HG02870 (cell line): ENCODE data around the gene TP53RK.

Experiments used
- ATAC-seq: cut with Tn5 transposase; IDR thresholded peaks from one replicate; pipeline ENCODE4 v1.9.1; 2021; ENCODE audit warnings: mild to moderate bottlenecking, moderate library complexity; ENCODE audit not compliant: unreplicated experiment

Gene TP53RK

DNA sequence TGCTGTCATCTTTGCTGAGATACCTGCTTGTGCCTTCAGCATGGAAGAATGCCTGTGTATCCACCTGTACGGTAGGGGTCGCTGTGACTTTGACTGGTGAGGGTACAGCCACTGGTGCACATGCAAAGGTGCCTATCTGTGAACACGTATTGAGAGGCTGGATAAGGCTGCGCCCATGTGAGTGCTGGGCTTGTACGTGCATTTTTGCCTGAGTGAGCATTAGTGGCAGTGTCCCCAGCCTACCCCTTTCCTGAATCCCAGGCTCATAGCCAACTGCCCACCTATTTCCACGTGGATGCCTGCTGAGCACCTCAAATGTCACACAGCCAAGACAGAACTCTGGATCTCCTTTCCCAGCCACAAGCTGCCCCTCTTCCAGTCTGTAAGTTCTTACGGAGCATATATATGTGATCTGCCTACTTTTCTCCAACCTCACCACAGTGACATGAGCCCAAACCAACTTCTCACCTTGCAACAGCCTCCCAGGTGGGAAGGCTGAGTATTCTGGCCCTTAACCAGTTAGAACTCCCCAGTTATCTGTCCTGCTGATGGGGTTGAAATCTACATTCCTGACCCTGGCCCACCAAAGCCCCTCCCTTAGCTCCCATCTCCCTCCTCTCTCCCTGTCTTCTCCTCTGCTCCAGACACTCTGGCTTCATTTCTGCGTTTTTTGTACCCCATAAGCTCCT, 19.1 kb upstream of the TP53RK start:
- ATAC-seq = no peak

- no peak for ATAC-seq
Measured at GRCh38 chr20:46706242-46706641, 17.0 kb upstream of the TP53RK start.

- ATAC-seq = no peak
Measured at GRCh38 chr20:46705378-46705729, 16.1 kb upstream of the TP53RK start.

DNA sequence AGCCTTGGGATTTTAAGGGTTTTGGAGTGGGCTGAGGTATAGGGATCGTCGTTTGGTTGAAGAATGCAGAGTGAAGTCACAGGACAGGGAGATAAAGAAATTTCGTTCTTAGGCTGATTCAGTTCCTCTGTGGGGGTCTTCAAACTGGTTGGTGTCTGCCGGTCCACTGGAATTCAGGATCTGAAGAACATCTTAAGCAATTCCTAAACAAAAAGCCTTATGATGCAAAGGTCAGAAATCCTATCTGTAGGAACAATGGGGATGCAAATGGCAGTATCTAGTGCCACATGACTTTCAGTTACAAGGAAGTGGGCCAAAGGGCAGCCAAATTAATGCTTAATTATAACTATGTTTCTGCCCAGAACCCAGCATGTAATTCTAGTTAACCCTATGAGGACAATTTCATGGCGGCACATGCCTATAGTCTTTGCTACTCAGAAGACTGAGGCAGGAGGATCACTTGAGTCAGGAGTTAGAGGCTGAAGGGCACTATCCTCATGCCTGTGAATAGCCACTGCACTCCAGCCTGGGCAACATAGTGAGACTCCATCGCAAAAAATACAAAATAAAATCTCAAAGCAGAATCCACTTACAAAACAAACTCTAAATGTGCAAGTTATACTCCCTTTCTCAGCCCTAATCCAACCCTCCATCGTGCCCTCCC, 15.6 kb upstream of the TP53RK start:
- ATAC-seq = no peak

DNA sequence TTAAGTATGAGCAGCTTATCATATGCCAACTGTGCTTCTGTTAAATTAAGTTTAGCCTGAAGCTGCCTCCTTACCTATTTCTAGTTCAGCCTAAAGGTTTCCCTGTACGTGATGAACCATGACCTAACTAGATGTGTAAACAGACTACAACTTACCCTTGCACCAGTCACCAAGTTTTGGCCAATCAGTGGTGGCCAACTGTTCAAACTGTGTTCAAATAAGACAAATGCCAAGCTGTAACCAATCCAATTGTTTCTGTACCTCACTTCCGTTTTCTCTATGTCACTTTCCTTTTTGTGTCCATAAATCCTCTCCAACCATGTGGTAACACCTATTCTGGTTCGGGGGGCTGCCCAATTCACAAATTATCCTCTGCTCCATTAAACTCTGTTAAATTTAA, 14.2 kb upstream of the TP53RK start:
- no peak for ATAC-seq

- no peak for ATAC-seq
Measured at GRCh38 chr20:46702447-46703203, 13.4 kb upstream of the TP53RK start.

DNA sequence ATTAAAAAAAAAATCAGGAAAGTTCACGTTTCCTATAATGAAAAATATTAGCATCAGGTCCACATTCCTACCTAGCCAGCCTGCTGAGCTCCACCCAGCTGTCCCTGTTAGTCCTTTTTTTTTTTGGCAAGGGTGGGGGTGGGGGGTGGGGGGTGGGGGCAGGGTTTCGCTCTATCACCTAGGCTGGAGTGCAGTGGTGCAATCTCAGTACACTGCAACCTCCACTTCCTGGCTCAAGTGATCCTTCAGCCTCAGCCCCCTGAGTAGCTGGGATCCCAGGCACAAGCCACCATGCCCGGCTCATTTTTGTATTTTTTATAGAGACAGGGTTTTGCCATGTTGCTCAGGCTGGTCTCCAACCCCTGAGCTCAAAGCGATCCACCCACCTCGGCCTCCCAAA, 12.7 kb upstream of the TP53RK start:
- no peak for ATAC-seq

DNA sequence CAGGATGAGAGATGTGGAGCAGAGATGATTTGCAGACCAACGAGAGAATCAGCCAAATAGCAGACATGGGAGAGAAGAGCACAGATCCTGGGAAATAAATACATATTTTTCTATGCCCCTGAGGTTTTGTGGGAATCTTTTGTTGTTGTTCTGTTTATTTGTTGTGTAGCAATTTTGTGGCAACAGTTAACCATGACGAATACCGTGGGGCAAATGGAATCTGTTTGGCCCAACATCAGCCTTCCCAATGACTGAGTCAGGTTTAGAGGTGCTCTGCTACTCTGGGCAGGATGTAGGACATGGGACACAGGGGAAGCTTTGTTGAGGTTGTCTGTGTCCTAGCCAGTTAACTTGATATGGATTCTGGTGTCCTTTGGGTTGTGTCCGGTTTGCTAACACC, 12.3 kb upstream of the TP53RK start:
- no peak for ATAC-seq

DNA sequence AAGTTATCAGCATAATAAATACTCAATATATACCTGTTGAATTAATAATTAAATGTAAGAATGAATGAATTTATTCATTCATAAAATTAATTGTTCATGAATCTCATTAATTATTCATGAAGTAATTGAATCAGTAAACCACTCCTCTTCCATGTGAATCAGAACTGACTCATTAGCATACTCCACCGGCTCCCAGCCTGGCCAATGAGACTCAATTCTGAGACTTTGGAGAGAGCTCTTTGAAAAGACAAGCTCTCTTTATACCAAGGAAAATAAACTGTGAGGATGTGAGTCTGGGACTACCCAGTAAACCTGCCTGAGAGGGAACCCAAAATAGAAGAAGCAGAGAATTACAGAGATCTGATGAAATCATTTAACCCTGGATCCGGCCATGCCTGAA, 11.8 kb upstream of the TP53RK start:
- ATAC-seq = no peak

DNA sequence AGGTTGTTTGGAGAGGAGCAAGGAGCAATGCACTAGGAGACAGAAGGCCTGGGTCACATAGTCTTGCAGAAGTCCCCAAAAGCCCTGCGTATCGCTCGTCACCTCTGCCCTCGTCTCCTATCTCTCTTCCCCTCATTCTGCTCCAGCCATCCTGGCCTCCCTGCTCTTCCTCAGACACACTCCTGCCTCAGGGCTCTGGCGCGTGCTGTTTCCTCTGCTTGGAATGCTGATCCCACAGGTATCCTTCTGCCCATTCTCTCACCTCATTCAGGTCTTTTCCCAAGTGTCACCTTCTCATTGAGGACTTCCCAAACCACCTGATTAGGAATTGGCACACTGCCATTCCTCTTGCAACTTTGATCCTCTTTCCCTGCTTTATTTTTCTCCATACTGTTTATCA, 11.2 kb upstream of the TP53RK start:
- no peak for ATAC-seq

DNA sequence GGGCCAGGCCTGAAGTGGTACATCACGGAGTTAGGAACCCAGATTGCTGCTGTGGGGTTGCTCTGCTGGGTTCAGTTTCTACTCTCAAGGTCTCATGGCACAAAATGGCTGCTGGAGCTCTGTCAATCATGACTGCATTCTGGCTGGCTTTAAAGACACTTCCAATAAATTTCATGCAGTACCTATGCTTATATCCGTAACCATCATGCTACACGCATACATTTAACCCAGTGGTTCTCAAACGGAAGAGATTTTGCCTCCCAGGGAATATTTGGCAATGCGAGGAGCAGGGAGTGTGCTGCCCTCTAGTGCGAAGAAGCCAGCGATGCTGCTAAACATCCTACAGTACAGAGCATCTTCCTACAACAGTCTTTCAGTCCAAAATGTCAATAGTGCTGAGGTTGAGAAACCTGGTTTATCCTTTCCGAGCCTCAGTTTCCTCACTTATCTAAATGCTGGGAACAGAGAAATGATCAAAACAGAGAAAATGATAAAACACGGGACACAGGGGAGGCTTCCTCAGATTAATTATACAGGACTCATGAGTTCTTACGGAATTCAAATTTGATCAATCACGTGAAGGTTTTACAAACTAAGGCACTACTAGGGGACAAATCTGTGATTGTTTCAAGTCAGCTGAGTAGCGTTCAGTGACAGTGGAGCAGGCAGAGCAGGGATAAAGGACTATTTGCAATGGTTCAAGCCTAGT, 10.6 kb upstream of the TP53RK start:
- ATAC-seq = no peak

- no peak for ATAC-seq
Measured at GRCh38 chr20:46698788-46699187, 9.5 kb upstream of the TP53RK start.

DNA sequence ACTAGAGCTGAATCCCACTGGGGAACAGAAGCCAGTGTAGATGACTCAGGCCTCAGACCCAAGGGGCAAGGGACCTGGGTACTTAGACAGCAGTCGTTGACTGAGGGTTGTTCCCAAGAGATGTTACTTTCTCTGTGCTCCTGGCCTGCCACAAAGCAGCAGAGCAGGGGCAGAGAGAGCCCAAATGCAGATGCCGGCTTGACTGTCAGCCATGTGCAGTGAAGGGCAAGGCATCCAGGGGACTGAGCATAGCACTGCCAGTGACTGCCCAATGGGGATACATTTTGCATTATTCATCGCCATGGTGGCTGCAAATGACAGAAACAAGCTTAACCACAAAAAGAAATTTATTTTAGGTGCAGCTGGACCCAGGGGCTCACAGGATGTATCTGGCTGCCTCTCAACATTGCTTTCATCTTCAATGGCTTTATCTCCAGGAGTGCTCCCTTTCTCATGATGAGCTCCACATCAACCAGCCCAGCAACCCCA, 7.6 kb upstream of the TP53RK start:
- no peak for ATAC-seq

- ATAC-seq = no peak
Measured at GRCh38 chr20:46695892-46696291, 6.6 kb upstream of the TP53RK start.

DNA sequence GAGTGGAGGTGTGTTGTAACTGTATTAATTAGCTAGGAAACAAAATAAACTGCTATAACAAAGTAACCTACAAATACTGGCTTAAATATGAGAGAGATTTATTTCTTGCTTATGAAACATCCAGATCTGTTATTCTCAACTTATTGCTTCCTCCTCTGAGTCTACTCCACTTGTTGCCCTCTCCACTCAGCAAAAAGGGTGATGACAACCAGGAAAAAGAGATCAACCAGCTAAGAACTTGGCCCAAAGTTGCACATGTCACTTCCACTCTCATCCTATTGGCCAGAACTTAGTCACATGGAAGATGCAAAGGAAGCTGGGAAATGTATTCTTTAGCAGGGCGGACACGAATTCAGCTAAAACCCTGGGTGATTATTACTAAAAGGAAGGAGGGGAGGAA, 5.2 kb upstream of the TP53RK start:
- no peak for ATAC-seq

DNA sequence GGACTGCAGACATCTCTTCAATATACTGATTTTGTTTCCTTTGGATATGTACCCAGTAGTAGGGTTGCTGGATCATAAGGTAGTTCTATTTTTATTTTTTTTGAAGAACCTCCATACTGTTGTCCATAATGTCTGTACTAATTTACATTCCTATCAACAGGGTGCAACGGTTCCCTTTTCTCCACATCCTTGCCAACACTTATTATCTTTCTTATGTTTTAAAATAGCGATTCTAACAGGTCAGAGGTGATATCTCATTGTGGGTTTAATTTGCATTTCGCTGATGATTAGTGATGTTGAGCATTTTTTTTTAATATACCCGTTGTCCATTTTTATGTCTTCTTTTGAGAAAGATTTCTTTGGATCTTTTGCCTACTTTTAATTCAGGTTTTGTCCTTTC, 2.0 kb upstream of the TP53RK start:
- ATAC-seq = no peak

DNA sequence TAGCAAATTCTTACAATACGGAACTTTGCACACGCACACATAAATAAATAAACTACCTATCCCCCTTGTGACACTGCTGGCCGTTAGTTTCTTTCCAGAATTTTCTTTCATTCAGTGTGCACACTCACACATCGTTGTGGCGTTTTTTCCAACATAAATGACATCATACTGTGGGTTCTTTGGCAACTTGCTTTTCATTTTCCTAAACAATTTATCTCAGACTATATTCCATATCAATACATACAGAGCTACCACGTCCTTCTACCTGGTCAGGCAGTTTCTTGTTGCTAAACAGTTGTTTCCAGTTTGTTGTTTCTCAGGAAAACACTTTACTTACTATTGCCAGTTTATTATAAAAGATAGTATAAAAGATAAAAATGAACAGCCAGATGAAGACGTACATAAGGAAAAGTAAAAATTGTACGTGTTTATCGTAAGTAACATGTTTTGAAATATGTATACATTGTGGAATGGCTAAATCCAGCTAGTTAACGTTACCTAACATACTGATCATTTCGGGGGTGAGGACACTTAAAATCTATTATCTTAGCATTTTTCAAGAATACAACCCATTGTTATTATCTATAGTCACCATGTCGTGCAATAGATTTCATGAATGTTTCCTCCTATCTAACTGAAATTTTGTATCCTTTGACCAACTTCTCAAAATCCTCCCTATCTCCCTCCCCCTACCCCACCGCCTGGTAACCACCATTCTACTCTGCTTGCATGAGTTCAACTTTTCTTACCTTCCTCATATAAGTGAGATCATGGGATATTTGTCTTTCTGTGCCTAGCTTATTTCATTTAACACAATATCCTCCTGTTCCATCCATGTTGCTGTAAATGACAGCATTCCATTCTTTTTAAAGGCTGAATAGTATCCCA, 1.2 kb upstream of the TP53RK start:
- ATAC-seq = no peak

GRCh38 chr20:46689754-46690085, 476 bp upstream of the TP53RK start:
- ATAC-seq = no peak

- no peak for ATAC-seq
Measured at GRCh38 chr20:46688151-46689081, 828 bp downstream of the TP53RK start.
